Measurements from ENCODE around the gene KIRREL3. TPM values are rescaled to one million over a fixed set of nuclear protein-coding genes. Genes with fewer than 3 reads are reported as not detected.

KIRREL3 gene
- total and polyA plus RNA-seq, 9 of the 15 experiments (the other 6 are each of a cell fraction or from before 2014, with no cell fraction given) = 0.04 to 0.10 TPM; not detected in 7

GRCh38 chr11:126394036-126394435, 606.5 kb downstream of the KIRREL3 start:
- Histone ChIP-seq H3K36me3 (ENCODE audit: control insufficient read depth, insufficient read depth, low read length) (no peaks in the 10 kb centered on the region), H3K4me3 (no peak overlapping the region), H3K9me1 (ENCODE audit: control insufficient read depth, insufficient read depth, low read length) (no peaks in the 10 kb centered on the region), H3K9ac (ENCODE audit: insufficient read depth in 1 of 2, low read depth in 2 of 2, low read length in 2 of 2) (peak overlapping the region in 1 of 2 experiments; percentile 5; a peak in 2 of 4 replicates), H4K20me1 (replicated peaks; ENCODE audit: control insufficient read depth, insufficient read depth, low read length) (peaks cover 9% of the 10 kb centered on the region; the same call in 1 of the 2 replicates), H3K79me2 (ENCODE audit: control insufficient read depth, insufficient read depth, low read length) (no peaks in the 10 kb centered on the region), H3K4me2 (ENCODE audit: insufficient read depth, low read length) (no peak overlapping the region), H2AFZ (ENCODE audit: low read depth, low read length) (no peak overlapping the region), H3K9me3 (replicated peaks; ENCODE audit: control insufficient read depth, insufficient read depth, low read depth, low read length) (no peaks in the 10 kb centered on the region), H3K27me3 (ENCODE audit: control insufficient read depth in 2 of 2, insufficient read depth in 2 of 2, low read length in 2 of 2) (no peaks in the 10 kb centered on the region), H3K4me1 (replicated peaks in 1 of 2; ENCODE audit: control insufficient read depth in 2 of 2, insufficient read depth in 2 of 2, low read length in 2 of 2) (no peaks in the 10 kb centered on the region; a peak in 3 of 5 replicates), H3K27ac (ENCODE audit: extremely low read depth, low read depth, low read length) (no peak overlapping the region)
- DNase-seq (ENCODE audit: extremely low read depth in 1 of 4, low spot score in 3 of 4) = no peak
- 43% methylated on average over 1 of the region's 3 CpGs for WGBS (ENCODE audit: insufficient coverage, low coverage, missing lambda C conversion rate)
- no TSS peak for BruUV-seq (replicated peaks)
- CTCF ChIA-PET (ENCODE audit: low intra/inter-chr PET ratio) = no interaction called here
- TF ChIP-seq BCL6 (CRISPR knock-in tag; IDR thresholded peaks at IDR 0.05) (no peak), ZNF354B (CRISPR knock-in tag; IDR thresholded peaks at IDR 0.05) (no peak), ATF7 (IDR thresholded peaks at IDR 0.05) (no peak), KAT7 (CRISPR knock-in tag; IDR thresholded peaks at IDR 0.05; ENCODE audit: borderline replicate concordance) (no peak)
- POLR2A ChIA-PET = interaction anchor here (0.7 kb wide), 1 partner anchor 83 kb away, joined by 3 read pairs; no protein-coding TSS in a partner anchor
- intact Hi-C loops (cut with micrococcal nuclease) = loop anchor here (5.0 kb wide), 1 partner anchor 47 kb away; no protein-coding TSS in a partner anchor
- no peak for ATAC-seq
- FAIRE-seq = no peak
- in situ Hi-C loops (cut with MboI) = no loop called here

DNA sequence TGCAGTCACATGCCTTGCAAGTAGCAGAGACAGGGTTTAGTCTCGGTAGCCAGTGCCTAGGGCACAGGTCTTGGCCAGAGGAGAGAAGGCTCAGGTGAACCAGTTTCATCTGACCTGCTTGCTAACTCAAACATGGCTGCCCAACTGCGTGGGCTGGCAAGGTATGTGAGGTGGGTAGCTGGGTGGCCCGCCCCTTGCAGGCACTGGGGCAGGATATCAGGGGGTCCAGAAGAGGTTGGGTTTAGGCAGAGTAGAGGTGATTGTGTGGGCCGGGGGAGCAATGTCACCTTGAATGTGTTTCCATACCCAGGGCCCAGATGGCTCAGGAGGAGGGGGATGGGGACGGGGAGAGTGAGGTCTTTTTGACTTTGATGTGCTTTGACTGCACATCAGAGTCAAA, 607.4 kb downstream of the KIRREL3 start:
- Histone ChIP-seq H3K4me2 (ENCODE audit: insufficient read depth, low read length) (no peak overlapping the region), H3K27ac (ENCODE audit: extremely low read depth, low read depth, low read length) (no peak overlapping the region), H2AFZ (ENCODE audit: low read depth, low read length) (no peak overlapping the region), H3K27me3 (ENCODE audit: control insufficient read depth in 2 of 2, insufficient read depth in 2 of 2, low read length in 2 of 2) (no peaks in the 10 kb centered on the region), H3K79me2 (ENCODE audit: control insufficient read depth, insufficient read depth, low read length) (no peaks in the 10 kb centered on the region), H3K4me1 (replicated peaks in 1 of 2; ENCODE audit: control insufficient read depth in 2 of 2, insufficient read depth in 2 of 2, low read length in 2 of 2) (no peaks in the 10 kb centered on the region; a peak in 3 of 5 replicates), H3K36me3 (ENCODE audit: control insufficient read depth, insufficient read depth, low read length) (no peaks in the 10 kb centered on the region), H3K9ac (ENCODE audit: insufficient read depth in 1 of 2, low read depth in 2 of 2, low read length in 2 of 2) (no peak overlapping the region; a peak in 1 of 4 replicates), H3K9me1 (ENCODE audit: control insufficient read depth, insufficient read depth, low read length) (no peaks in the 10 kb centered on the region), H4K20me1 (replicated peaks; ENCODE audit: control insufficient read depth, insufficient read depth, low read length) (peaks cover 9% of the 10 kb centered on the region; the same call in 1 of the 2 replicates), H3K4me3 (no peak overlapping the region), H3K9me3 (replicated peaks; ENCODE audit: control insufficient read depth, insufficient read depth, low read depth, low read length) (no peaks in the 10 kb centered on the region)
- no peak for DNase-seq (ENCODE audit: extremely low read depth in 1 of 4, low spot score in 3 of 4)
- BruUV-seq (replicated peaks) = no TSS peak
- 60% methylated on average over 5 of the region's 5 CpGs for WGBS (ENCODE audit: insufficient coverage, low coverage, missing lambda C conversion rate)
- CTCF ChIA-PET (ENCODE audit: low intra/inter-chr PET ratio) = interaction anchor here (3.1 kb wide), 1 partner anchor 82 kb away, joined by 27 read pairs; no protein-coding TSS in a partner anchor
- no peak for FAIRE-seq
- POLR2A ChIA-PET = no interaction called here
- intact Hi-C loops (cut with micrococcal nuclease) (loop anchor here (5.0 kb wide), 1 partner anchor 46 kb away; no protein-coding TSS in a partner anchor), in situ Hi-C loops (cut with MboI) (no loop called here)
- ATAC-seq = no peak
- TF ChIP-seq ZBTB1 (CRISPR knock-in tag; IDR thresholded peaks at IDR 0.05; ENCODE audit: borderline replicate concordance, low read depth) = no peak
- no peak for TF ChIP-seq CREBBP (IDR thresholded peaks at IDR 0.05; ENCODE audit: low read depth, low read length)
- TF ChIP-seq, protein P1, sequence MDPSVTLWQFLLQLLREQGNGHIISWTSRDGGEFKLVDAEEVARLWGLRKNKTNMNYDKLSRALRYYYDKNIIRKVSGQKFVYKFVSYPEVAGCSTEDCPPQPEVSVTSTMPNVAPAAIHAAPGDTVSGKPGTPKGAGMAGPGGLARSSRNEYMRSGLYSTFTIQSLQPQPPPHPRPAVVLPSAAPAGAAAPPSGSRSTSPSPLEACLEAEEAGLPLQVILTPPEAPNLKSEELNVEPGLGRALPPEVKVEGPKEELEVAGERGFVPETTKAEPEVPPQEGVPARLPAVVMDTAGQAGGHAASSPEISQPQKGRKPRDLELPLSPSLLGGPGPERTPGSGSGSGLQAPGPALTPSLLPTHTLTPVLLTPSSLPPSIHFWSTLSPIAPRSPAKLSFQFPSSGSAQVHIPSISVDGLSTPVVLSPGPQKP (CRISPR knock-in tag; IDR thresholded peaks at IDR 0.05) = no peak
- no peak for TF ChIP-seq ZNF41 (CRISPR knock-in tag; conservative IDR thresholded peaks at IDR 0.05)
- TF ChIP-seq, protein P2, sequence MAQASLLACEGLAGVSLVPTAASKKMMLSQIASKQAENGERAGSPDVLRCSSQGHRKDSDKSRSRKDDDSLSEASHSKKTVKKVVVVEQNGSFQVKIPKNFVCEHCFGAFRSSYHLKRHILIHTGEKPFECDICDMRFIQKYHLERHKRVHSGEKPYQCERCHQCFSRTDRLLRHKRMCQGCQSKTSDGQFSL (CRISPR knock-in tag; IDR thresholded peaks at IDR 0.05) = no peak
- TF ChIP-seq, protein P2 (tag; IDR thresholded peaks at IDR 0.05) = no peak
- TF ChIP-seq TAF1 (IDR thresholded peaks at IDR 0.05; ENCODE audit: control insufficient read depth, extremely low read depth, insufficient read depth, low read length, severe bottlenecking) = no peak
- TF ChIP-seq ZNF24 (IDR thresholded peaks at IDR 0.05) = no peak
- TF ChIP-seq HMG20A (CRISPR knock-in tag; conservative IDR thresholded peaks at IDR 0.05) = no peak
- no peak for TF ChIP-seq ZNF785 (CRISPR knock-in tag; IDR thresholded peaks at IDR 0.05)
- no peak for TF ChIP-seq PHTF2 (CRISPR knock-in tag; IDR thresholded peaks at IDR 0.05)
- no peak for TF ChIP-seq STAT5B (CRISPR knock-in tag; IDR thresholded peaks at IDR 0.05)
- TF ChIP-seq SMAD3 (CRISPR knock-in tag; conservative IDR thresholded peaks at IDR 0.05) = no peak

Measured in K562 (cell line).